Endodermal cell (in vitro differentiated cells): Measurements from ENCODE around the gene GGTA1. TPM values are rescaled to one million over a fixed set of nuclear protein-coding genes. Genes with fewer than 3 reads are reported as not detected.

ENCODE experiments used
- DNase-seq: peaks from one replicate; pipeline ENCODE4 v3.0.0-alpha.2; 2017
- H3K27ac ChIP-seq: 2 replicates; pipeline ENCODE4 v1.5.1; 2013; ENCODE audit warnings: mild to moderate bottlenecking, low read depth, low read length, moderate library complexity
- H3K27me3 ChIP-seq: 2 replicates; pipeline ENCODE4 v1.6.1; 2013; ENCODE audit warnings: mild to moderate bottlenecking, low read length, moderate library complexity; ENCODE audit not compliant: insufficient read depth, control insufficient read depth, poor library complexity, severe bottlenecking
- H3K36me3 ChIP-seq: 2 replicates; pipeline ENCODE4 v1.7.0; 2013; ENCODE audit warnings: mild to moderate bottlenecking, low read length, moderate library complexity; ENCODE audit not compliant: control insufficient read depth, insufficient read depth
- H3K4me1 ChIP-seq: one replicate; pipeline ENCODE4 v1.7.0; 2013; ENCODE audit warnings: low read length; ENCODE audit not compliant: control insufficient read depth, insufficient read depth
- H3K4me3 ChIP-seq: 2 replicates; pipeline ENCODE4 v1.5.1; 2013; ENCODE audit warnings: mild to moderate bottlenecking, low read length, moderate library complexity
- H3K9ac ChIP-seq: 2 replicates; pipeline ENCODE4 v1.6.1; 2013; ENCODE audit warnings: mild to moderate bottlenecking, low read length, moderate library complexity; ENCODE audit not compliant: poor library complexity, severe bottlenecking; ENCODE audit errors: extremely low read depth
- H3K9me3 ChIP-seq: 2 replicates; pipeline ENCODE4 v1.6.1; 2013; ENCODE audit warnings: mild to moderate bottlenecking, low read length, moderate library complexity; ENCODE audit not compliant: control insufficient read depth
- H3K27ac Mint-ChIP-seq: 2 replicates; pipeline ENCODE4 v1.8.0; 2020; ENCODE audit warnings: mixed read lengths
- H3K27me3 Mint-ChIP-seq: 2 replicates; pipeline ENCODE4 v1.8.0; 2021; ENCODE audit warnings: mild to moderate bottlenecking, mixed read lengths; ENCODE audit not compliant: insufficient read depth
- H3K36me3 Mint-ChIP-seq: 2 replicates; pipeline ENCODE4 v1.8.0; 2020; ENCODE audit warnings: low read depth, mixed read lengths
- H3K4me1 Mint-ChIP-seq: 2 replicates; pipeline ENCODE4 v1.8.0; 2020; ENCODE audit warnings: mixed read lengths
- H3K4me3 Mint-ChIP-seq: 2 replicates; pipeline ENCODE4 v1.8.0; 2020; ENCODE audit warnings: mild to moderate bottlenecking, moderate library complexity, mixed read lengths
- H3K9me3 Mint-ChIP-seq: 2 replicates; pipeline ENCODE4 v1.8.0; 2020; ENCODE audit warnings: mild to moderate bottlenecking, mixed read lengths
- CTCF ChIP-seq: fragments of 200-600 bp; sonication (generic); conservative IDR thresholded peaks from 2 replicates; pipeline ENCODE4 v1.5.0; 2021; ENCODE audit warnings: antibody characterized with exemption, mild to moderate bottlenecking
- WGBS, 2 experiments: methylation state at CpG; one replicate each; pipeline versions ENCODE4 v1.1.5 to v1.1.7; 2013; ENCODE audit warnings: missing lambda C conversion rate in 2 of 2, mixed read lengths in 1 of 2; ENCODE audit not compliant: insufficient coverage in 1 of 2, insufficient read length in 1 of 2; 5-methylcytosine and 5-hydroxymethylcytosine counted together
- total RNA-seq, 2 donors: library from RNA; stranded (reverse); fragmentation: NEBNext Ultra II Directional in 1 of 2; extraction: Animal tissue kit (Norgen Biotek cat#: 25700) in 1 of 2; gene quantifications; 2 replicates in 1 of 2; 3 replicates in 1 of 2; pipeline ENCODE4 v1.2.1, GENCODE V29; 2021

GGTA1 gene
- total RNA-seq, 2 donors from 2014 or later = not detected

GRCh38 chr9:121486043-121486442 lies 13.6 kb downstream of the GGTA1 start:
- WGBS, 2 experiments = 88 to 90% methylated on average over 4 of the region's 4 CpGs
- Mint-ChIP-seq H3K27me3 (peaks cover 43% of the 10 kb centered on the region), H3K36me3 (no peaks in the 10 kb centered on the region), H3K27ac (no peak overlapping the region), H3K9me3 (no peaks in the 10 kb centered on the region), H3K4me3 (no peak overlapping the region), H3K4me1 (peaks cover 14% of the 10 kb centered on the region)
- no peaks in the 10 kb centered on the region for H3K36me3 ChIP-seq
- H3K27me3 ChIP-seq = peaks cover 31% of the 10 kb centered on the region
- peaks cover 6% of the 10 kb centered on the region for H3K4me1 ChIP-seq
- no peak overlapping the region for H3K27ac ChIP-seq
- H3K4me3 ChIP-seq = no peak overlapping the region
- no peak for TF ChIP-seq CTCF
- no peak overlapping the region for H3K9ac ChIP-seq
- no peak for DNase-seq
- H3K9me3 ChIP-seq = no peaks in the 10 kb centered on the region

DNA sequence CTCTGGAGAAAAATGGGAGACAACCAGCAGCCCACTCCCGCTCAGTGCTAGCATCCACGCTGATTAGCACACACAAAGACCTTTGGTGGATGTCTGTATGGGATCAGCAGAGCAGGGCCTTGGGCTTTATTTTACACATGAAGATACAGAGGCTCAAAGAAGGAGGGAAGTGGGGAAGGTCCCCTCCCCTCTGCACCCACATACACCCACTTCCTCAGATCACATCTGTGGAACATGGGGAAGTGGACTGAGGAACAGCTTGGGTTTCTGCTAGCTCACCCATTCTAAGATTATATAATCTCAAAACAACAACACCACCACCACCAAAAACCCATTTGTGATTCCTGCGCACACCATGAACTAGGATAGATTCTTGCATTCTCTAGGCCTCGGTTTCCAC lies 14.0 kb downstream of the GGTA1 start:
- H3K4me3 ChIP-seq = no peak overlapping the region
- Mint-ChIP-seq H3K9me3 (no peaks in the 10 kb centered on the region), H3K4me1 (peaks cover 14% of the 10 kb centered on the region), H3K27me3 (peaks cover 44% of the 10 kb centered on the region), H3K27ac (no peak overlapping the region), H3K36me3 (no peaks in the 10 kb centered on the region), H3K4me3 (no peak overlapping the region)
- peaks cover 6% of the 10 kb centered on the region for H3K4me1 ChIP-seq
- H3K27me3 ChIP-seq = peaks cover 29% of the 10 kb centered on the region
- WGBS, 2 experiments = 90 to 92% methylated on average over 4 of the region's 4 CpGs
- DNase-seq = no peak
- H3K27ac ChIP-seq = no peak overlapping the region
- no peaks in the 10 kb centered on the region for H3K36me3 ChIP-seq
- H3K9ac ChIP-seq = no peak overlapping the region
- H3K9me3 ChIP-seq = no peaks in the 10 kb centered on the region
- no peak for TF ChIP-seq CTCF

DNA sequence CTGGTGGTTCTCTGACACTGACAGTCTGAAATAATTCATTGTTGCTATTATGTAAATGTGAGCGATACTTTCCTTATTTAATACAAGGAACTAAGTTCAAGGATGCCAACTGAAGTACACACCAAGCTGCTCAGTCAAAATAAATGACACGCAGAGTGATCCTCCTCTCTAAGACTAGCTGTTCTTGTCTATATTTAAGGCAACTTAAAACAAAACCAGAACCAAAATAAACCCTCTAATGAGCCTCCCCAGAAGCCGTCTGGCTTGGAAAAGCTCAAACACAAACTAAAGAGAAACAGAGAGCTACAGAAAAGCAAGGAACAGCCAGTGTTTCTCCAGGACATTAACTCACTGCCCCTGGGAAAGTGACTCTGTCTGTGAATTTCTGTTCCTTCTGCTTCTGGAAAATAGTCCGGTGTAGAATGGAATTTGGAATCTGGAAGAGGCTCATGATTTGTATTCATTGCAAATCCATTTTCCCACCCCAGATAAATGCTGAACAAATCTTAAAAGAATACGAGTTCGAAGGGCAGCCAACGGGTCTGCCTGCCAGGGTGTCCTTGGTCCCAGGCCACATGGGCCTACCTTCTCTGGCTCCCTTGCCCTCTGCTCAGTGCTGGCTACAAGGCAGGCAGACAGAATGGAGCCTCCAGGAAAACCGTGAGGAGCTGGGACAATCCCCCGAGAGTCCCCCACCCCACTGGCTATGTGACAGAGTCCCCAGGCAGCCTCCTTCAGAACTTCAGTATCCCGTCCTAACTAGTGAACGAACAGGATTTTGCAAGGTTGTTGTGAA lies 14.8 kb downstream of the GGTA1 start:
- no peak for DNase-seq
- Mint-ChIP-seq H3K36me3 (no peaks in the 10 kb centered on the region), H3K4me1 (peaks cover 14% of the 10 kb centered on the region), H3K27ac (no peak overlapping the region), H3K4me3 (no peak overlapping the region), H3K27me3 (peaks cover 46% of the 10 kb centered on the region), H3K9me3 (no peaks in the 10 kb centered on the region)
- 92 to 95% methylated on average over 10 to 11 of the region's 11 CpGs for WGBS, 2 experiments
- Histone ChIP-seq H3K9ac (no peak overlapping the region), H3K9me3 (no peaks in the 10 kb centered on the region), H3K27ac (no peak overlapping the region), H3K27me3 (peaks cover 26% of the 10 kb centered on the region), H3K36me3 (no peaks in the 10 kb centered on the region), H3K4me3 (no peak overlapping the region), H3K4me1 (peaks cover 6% of the 10 kb centered on the region)
- no peak for TF ChIP-seq CTCF
